ENCODE measurements around the gene NMT1.

Gene NMT1

GRCh38 chr17:45113424-45113754 lies 52.3 kb downstream of the NMT1 start:
- Histone ChIP-seq H3K4me1 (ENCODE audit: control insufficient read depth, insufficient read depth, low read length) (peaks cover 7% of the 10 kb centered on the region; the same call in 1 of the 2 replicates), H3K4me3 (ENCODE audit: low read length) (no peak overlapping the region), H3K27me3 (ENCODE audit: control insufficient read depth, insufficient read depth, low read length) (no peaks in the 10 kb centered on the region), H3K27ac (ENCODE audit: low read length) (no peak overlapping the region), H3K9me3 (ENCODE audit: control insufficient read depth, insufficient read depth, low read length) (no peaks in the 10 kb centered on the region), H3K36me3 (ENCODE audit: control insufficient read depth, insufficient read depth, low read length) (no peaks in the 10 kb centered on the region)
- no CpG with 5 or more reads among the region's 9 CpGs for WGBS (ENCODE audit: insufficient coverage, insufficient read length)
- no peak for DNase-seq (ENCODE audit: low read depth, low spot score)

DNA sequence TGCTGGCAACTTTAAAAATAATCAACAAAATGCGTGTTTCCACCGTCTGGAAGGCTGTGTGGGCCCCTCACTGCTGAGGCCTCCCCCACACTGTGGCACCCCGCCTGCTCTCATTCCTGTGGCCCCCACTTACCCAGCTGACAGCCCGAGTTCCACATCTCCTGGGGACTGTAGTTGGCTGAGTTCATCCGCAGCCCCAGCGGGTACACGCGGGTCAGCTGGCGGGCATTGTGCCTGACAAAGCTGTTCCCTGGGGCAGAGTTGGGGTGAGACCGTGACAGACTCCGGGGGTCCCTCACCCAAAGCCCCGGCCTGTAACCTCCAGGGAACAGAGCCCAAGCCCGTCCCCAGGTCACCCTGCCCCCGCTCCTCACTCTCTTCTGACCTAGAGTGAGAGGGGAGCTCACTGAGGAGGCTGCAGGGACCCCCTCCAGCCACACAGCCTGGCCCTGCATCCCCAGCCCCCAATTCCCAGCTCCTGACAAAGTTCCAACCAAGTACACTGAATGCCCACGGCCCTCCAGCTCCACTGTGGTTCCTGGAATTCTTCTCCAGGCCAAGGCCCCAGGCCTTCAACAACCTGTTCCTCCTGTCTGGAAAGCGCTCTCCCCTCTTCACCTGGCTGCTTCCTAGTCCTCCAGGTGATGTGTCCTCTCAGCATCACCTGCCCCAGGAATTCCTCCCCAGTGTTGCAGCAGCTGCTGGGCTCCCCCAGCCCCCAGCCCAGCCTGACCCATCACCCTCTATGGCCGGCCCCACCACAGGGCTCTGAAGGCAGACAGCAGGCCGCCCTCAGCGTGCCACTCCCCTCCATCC lies 53.2 kb downstream of the NMT1 start:
- Histone ChIP-seq H3K27ac (ENCODE audit: low read length) (no peak overlapping the region), H3K4me1 (ENCODE audit: control insufficient read depth, insufficient read depth, low read length) (peaks cover 7% of the 10 kb centered on the region; the same call in 1 of the 2 replicates), H3K36me3 (ENCODE audit: control insufficient read depth, insufficient read depth, low read length) (no peaks in the 10 kb centered on the region), H3K9me3 (ENCODE audit: control insufficient read depth, insufficient read depth, low read length) (no peaks in the 10 kb centered on the region), H3K27me3 (ENCODE audit: control insufficient read depth, insufficient read depth, low read length) (no peaks in the 10 kb centered on the region), H3K4me3 (ENCODE audit: low read length) (no peak overlapping the region)
- WGBS (ENCODE audit: insufficient coverage, insufficient read length): no CpG with 5 or more reads among the region's 19 CpGs
- no peak for DNase-seq (ENCODE audit: low read depth, low spot score)

DNA sequence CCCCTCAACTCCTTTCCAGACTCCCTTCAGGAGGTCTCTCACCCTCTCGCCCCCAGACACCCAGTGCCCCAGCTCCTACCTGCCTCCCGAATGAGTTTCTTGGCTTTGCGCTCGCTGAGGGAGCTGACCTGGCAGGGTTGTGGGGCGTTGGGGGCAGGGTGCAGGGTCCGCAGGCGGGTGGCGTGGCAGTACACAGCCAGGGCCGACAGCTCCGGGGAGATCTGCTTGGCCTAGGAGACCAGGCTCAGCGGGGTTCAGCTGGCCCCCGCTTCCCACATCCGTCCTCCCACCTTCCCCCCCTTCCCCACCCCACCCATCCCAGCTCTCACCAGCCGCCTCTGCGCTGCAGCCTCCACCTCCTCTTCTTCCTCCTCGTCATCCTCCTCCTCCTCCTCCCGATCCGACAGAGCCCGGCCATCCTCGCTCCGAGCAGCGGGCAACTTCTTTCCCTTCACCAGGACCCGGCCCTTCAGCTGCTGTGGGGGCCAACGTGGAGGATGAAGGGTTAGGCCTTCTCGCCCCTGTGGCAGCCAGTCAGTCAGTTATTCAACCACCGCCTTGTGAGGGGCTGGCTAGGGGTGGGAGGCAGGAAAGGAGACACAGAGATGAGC lies 54.0 kb downstream of the NMT1 start:
- H3K27me3 ChIP-seq (ENCODE audit: control insufficient read depth, insufficient read depth, low read length): no peaks in the 10 kb centered on the region
- peaks cover 7% of the 10 kb centered on the region; the same call in 1 of the 2 replicates for H3K4me1 ChIP-seq (ENCODE audit: control insufficient read depth, insufficient read depth, low read length)
- H3K36me3 ChIP-seq (ENCODE audit: control insufficient read depth, insufficient read depth, low read length): no peaks in the 10 kb centered on the region
- no peak overlapping the region for H3K4me3 ChIP-seq (ENCODE audit: low read length)
- H3K9me3 ChIP-seq (ENCODE audit: control insufficient read depth, insufficient read depth, low read length): no peaks in the 10 kb centered on the region
- WGBS (ENCODE audit: insufficient coverage, insufficient read length): no CpG with 5 or more reads among the region's 26 CpGs
- no peak for DNase-seq (ENCODE audit: low read depth, low spot score)
- no peak overlapping the region for H3K27ac ChIP-seq (ENCODE audit: low read length)

GRCh38 chr17:45115871-45116270 lies 54.8 kb downstream of the NMT1 start:
- H3K9me3 ChIP-seq (ENCODE audit: control insufficient read depth, insufficient read depth, low read length): no peaks in the 10 kb centered on the region
- no peak overlapping the region for H3K27ac ChIP-seq (ENCODE audit: low read length)
- DNase-seq (ENCODE audit: low read depth, low spot score): no peak
- no peaks in the 10 kb centered on the region for H3K36me3 ChIP-seq (ENCODE audit: control insufficient read depth, insufficient read depth, low read length)
- no peak overlapping the region for H3K4me3 ChIP-seq (ENCODE audit: low read length)
- H3K27me3 ChIP-seq (ENCODE audit: control insufficient read depth, insufficient read depth, low read length): no peaks in the 10 kb centered on the region
- no CpG with 5 or more reads among the region's 11 CpGs for WGBS (ENCODE audit: insufficient coverage, insufficient read length)
- peaks cover 6% of the 10 kb centered on the region; the same call in 1 of the 2 replicates for H3K4me1 ChIP-seq (ENCODE audit: control insufficient read depth, insufficient read depth, low read length)

- WGBS (ENCODE audit: insufficient coverage, insufficient read length): no CpG with 5 or more reads among the region's 10 CpGs
- Histone ChIP-seq H3K4me3 (ENCODE audit: low read length) (no peak overlapping the region), H3K9me3 (ENCODE audit: control insufficient read depth, insufficient read depth, low read length) (no peaks in the 10 kb centered on the region), H3K27me3 (ENCODE audit: control insufficient read depth, insufficient read depth, low read length) (no peaks in the 10 kb centered on the region), H3K27ac (ENCODE audit: low read length) (no peak overlapping the region), H3K4me1 (ENCODE audit: control insufficient read depth, insufficient read depth, low read length) (peaks cover 8% of the 10 kb centered on the region; the same call in 1 of the 2 replicates), H3K36me3 (ENCODE audit: control insufficient read depth, insufficient read depth, low read length) (no peaks in the 10 kb centered on the region)
- no peak for DNase-seq (ENCODE audit: low read depth, low spot score)
Measured at GRCh38 chr17:45116434-45117016, 55.4 kb downstream of the NMT1 start.

- no CpG with 5 or more reads among the region's 4 CpGs for WGBS (ENCODE audit: insufficient coverage, insufficient read length)
Measured at GRCh38 chr17:45117334-45117733, 56.2 kb downstream of the NMT1 start.

GRCh38 chr17:45117848-45118646 lies 56.9 kb downstream of the NMT1 start:
- DNase-seq (ENCODE audit: low read depth, low spot score): no peak
- no peak overlapping the region for H3K27ac ChIP-seq (ENCODE audit: low read length)
- H3K4me3 ChIP-seq (ENCODE audit: low read length): no peak overlapping the region
- H3K27me3 ChIP-seq (ENCODE audit: control insufficient read depth, insufficient read depth, low read length): no peaks in the 10 kb centered on the region
- H3K4me1 ChIP-seq (ENCODE audit: control insufficient read depth, insufficient read depth, low read length): peaks cover 8% of the 10 kb centered on the region; the same call in 1 of the 2 replicates
- no peaks in the 10 kb centered on the region for H3K36me3 ChIP-seq (ENCODE audit: control insufficient read depth, insufficient read depth, low read length)
- WGBS (ENCODE audit: insufficient coverage, insufficient read length): no CpG with 5 or more reads among the region's 20 CpGs
- no peaks in the 10 kb centered on the region for H3K9me3 ChIP-seq (ENCODE audit: control insufficient read depth, insufficient read depth, low read length)

More at GRCh38 chr17:45117334-45117733, 56.2 kb downstream of the NMT1 start:
- Histone ChIP-seq H3K9me3 (ENCODE audit: control insufficient read depth, insufficient read depth, low read length) (no peaks in the 10 kb centered on the region), H3K4me1 (ENCODE audit: control insufficient read depth, insufficient read depth, low read length) (peaks cover 8% of the 10 kb centered on the region; the same call in 1 of the 2 replicates), H3K27ac (ENCODE audit: low read length) (no peak overlapping the region), H3K4me3 (ENCODE audit: low read length) (no peak overlapping the region), H3K27me3 (ENCODE audit: control insufficient read depth, insufficient read depth, low read length) (no peaks in the 10 kb centered on the region), H3K36me3 (ENCODE audit: control insufficient read depth, insufficient read depth, low read length) (no peaks in the 10 kb centered on the region)
- DNase-seq (ENCODE audit: low read depth, low spot score): no peak

DNA sequence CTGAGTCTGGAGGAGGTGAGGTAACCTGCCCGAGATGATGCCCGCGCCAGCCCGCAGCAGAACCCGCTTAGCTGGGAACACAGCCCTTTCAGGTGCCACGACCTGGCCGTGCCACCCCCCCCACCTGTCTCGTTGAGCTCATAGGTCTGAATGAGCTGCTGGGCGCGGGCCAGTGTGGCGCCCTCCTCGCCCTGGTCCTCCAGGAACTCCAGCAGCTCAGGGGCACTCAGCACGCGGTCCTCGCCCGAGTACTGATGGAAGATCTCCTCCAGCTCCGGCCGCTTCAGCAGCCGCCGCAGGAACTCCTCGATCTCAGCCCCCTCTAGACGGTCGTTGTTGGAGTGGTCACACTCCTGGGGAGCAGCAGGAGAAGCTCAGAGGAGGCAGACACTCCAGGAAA lies 57.6 kb downstream of the NMT1 start:
- DNase-seq (ENCODE audit: low read depth, low spot score): no peak
- Histone ChIP-seq H3K4me1 (ENCODE audit: control insufficient read depth, insufficient read depth, low read length) (peaks cover 8% of the 10 kb centered on the region; the same call in 1 of the 2 replicates), H3K27me3 (ENCODE audit: control insufficient read depth, insufficient read depth, low read length) (no peaks in the 10 kb centered on the region), H3K4me3 (ENCODE audit: low read length) (no peak overlapping the region), H3K27ac (ENCODE audit: low read length) (no peak overlapping the region), H3K9me3 (ENCODE audit: control insufficient read depth, insufficient read depth, low read length) (no peaks in the 10 kb centered on the region), H3K36me3 (ENCODE audit: control insufficient read depth, insufficient read depth, low read length) (no peaks in the 10 kb centered on the region)
- no CpG with 5 or more reads among the region's 23 CpGs for WGBS (ENCODE audit: insufficient coverage, insufficient read length)

DNA sequence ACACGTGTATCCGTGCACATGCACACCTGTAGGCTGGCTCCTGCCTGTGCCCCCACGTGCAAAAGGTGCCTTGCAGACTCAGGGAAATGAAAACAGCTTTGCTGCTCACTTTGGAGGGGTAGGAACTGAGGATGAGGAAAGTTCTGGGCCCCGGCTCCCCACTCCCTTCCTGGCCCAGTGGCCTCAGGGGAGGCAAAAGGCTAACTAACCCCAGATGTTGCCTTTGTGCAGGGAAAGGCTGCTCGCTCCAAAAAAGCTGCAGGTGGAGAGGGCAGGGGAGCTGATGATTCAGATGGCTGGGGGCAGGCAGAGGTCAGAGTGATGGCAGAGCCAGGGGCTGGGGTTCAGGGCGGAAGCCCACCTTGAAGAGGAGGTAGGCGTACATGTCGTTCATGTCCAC lies 58.8 kb downstream of the NMT1 start:
- H3K9me3 ChIP-seq (ENCODE audit: control insufficient read depth, insufficient read depth, low read length): no peaks in the 10 kb centered on the region
- peaks cover 6% of the 10 kb centered on the region; the same call in 1 of the 2 replicates for H3K4me1 ChIP-seq (ENCODE audit: control insufficient read depth, insufficient read depth, low read length)
- H3K4me3 ChIP-seq (ENCODE audit: low read length): no peak overlapping the region
- H3K27me3 ChIP-seq (ENCODE audit: control insufficient read depth, insufficient read depth, low read length): no peaks in the 10 kb centered on the region
- no peak for DNase-seq (ENCODE audit: low read depth, low spot score)
- H3K36me3 ChIP-seq (ENCODE audit: control insufficient read depth, insufficient read depth, low read length): no peaks in the 10 kb centered on the region
- H3K27ac ChIP-seq (ENCODE audit: low read length): no peak overlapping the region
- WGBS (ENCODE audit: insufficient coverage, insufficient read length): no CpG with 5 or more reads among the region's 8 CpGs

- Histone ChIP-seq H3K27me3 (ENCODE audit: control insufficient read depth, insufficient read depth, low read length) (no peaks in the 10 kb centered on the region), H3K4me1 (ENCODE audit: control insufficient read depth, insufficient read depth, low read length) (peaks cover 6% of the 10 kb centered on the region; the same call in 1 of the 2 replicates), H3K4me3 (ENCODE audit: low read length) (no peak overlapping the region), H3K27ac (ENCODE audit: low read length) (no peak overlapping the region), H3K9me3 (ENCODE audit: control insufficient read depth, insufficient read depth, low read length) (no peaks in the 10 kb centered on the region), H3K36me3 (ENCODE audit: control insufficient read depth, insufficient read depth, low read length) (no peaks in the 10 kb centered on the region)
- no CpG with 5 or more reads among the region's 22 CpGs for WGBS (ENCODE audit: insufficient coverage, insufficient read length)
- DNase-seq (ENCODE audit: low read depth, low spot score): no peak
Measured at GRCh38 chr17:45120558-45120957, 59.4 kb downstream of the NMT1 start.
